ENCODE data around the gene C1RL. TPM values are rescaled to one million over a fixed set of nuclear protein-coding genes. Genes with fewer than 3 reads are reported as not detected.
"Not testable (repeated sequence)": the region's sequence is repeated elsewhere in the genome, so short reads cannot be mapped to it uniquely, and the experiment has no call there.

Gene C1RL
- total RNA-seq, 4 donors from 2014 or later: 39.6 to 261 (median 65.0) TPM

DNA sequence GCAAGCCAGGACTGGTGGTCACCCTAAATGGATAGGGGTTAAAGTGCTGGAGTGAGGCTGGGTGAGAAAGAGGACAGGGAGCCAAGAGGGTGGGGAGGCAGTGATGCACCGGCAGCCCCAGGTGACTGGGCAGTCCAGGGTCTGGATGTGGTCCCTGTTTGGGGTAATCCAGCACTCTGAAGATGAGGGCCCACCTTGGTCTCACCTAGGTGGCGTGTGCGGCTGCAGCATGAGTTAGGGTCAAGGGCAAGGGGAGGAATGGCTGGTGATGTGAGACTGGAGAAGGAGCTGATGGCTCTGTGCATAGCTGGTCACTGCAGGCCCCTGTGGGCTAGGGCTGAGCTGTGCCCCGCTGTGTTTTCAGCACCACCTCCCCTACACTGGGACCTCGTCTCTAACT, 1.6 kb upstream of the C1RL start:
- DNase-seq: no peak
- intact Hi-C loops (cut with DNase I; ENCODE audit: low total_unique reads): no loop called here
- H3K27me3 ChIP-seq: no peaks in the 10 kb centered on the region
- in situ Hi-C loops (cut with MboI; ENCODE audit: low pct_ligation_motif_present in 1 of 4, low pct_unique_long_range_greater_than_20kb in 1 of 4, low sequenced_read_pairs in 3 of 4): loop anchor here in 3 of 4 donors (25.0 kb wide), 2 partner anchors 173 to 198 kb away; partner anchors contain the start of genes ATN1 (in 2 of the 3), C12orf57 (in 2 of the 3), RNU7-1 (in 2 of the 3) and ENO2 (in 1 of the 3)
- no peak overlapping the region for H3K27ac ChIP-seq
- WGBS, 2 donors (ENCODE audit: low coverage in 1 of 2): 97% methylated on average over 5 of the region's 5 CpGs; no CpG with 5 or more reads in 1 of the 2 donors
- TF ChIP-seq, protein P1, sequence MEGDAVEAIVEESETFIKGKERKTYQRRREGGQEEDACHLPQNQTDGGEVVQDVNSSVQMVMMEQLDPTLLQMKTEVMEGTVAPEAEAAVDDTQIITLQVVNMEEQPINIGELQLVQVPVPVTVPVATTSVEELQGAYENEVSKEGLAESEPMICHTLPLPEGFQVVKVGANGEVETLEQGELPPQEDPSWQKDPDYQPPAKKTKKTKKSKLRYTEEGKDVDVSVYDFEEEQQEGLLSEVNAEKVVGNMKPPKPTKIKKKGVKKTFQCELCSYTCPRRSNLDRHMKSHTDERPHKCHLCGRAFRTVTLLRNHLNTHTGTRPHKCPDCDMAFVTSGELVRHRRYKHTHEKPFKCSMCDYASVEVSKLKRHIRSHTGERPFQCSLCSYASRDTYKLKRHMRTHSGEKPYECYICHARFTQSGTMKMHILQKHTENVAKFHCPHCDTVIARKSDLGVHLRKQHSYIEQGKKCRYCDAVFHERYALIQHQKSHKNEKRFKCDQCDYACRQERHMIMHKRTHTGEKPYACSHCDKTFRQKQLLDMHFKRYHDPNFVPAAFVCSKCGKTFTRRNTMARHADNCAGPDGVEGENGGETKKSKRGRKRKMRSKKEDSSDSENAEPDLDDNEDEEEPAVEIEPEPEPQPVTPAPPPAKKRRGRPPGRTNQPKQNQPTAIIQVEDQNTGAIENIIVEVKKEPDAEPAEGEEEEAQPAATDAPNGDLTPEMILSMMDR (IDR thresholded peaks at IDR 0.05): no peak
- TF ChIP-seq POLR2A (IDR thresholded peaks at IDR 0.05): no peak
- TF ChIP-seq EP300 (IDR thresholded peaks at IDR 0.05; ENCODE audit: low read depth): no peak
- no peak for TF ChIP-seq POLR2AphosphoS5 (IDR thresholded peaks at IDR 0.05)
- peaks cover 0 to 7% of the 10 kb centered on the region in 2 donors for H3K9me3 ChIP-seq
- peaks cover 12 to 29% (median 17%) of the 10 kb centered on the region in 4 donors for H3K4me1 ChIP-seq
- H3K36me3 ChIP-seq: no peaks in the 10 kb centered on the region
- H3K4me3 ChIP-seq: no peak overlapping the region

DNA sequence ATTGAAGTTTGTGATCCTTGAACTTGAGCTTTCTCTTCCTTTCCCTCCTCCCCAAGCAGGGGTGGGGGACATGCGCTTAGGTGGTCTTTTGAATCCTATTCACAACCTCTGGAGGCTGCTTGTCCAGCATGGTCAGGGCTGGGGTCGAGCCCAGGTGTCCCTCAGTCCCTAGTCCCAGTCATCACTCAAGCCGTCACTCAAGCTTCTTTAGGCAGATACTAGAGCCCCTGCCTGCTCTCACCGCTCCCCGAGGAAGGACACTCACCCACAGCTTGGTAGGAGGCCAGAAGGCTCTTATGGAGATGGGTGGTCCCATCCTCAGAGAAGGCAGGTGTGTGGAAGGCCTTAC, 532 bp upstream of the C1RL start:
- Histone ChIP-seq H3K27me3 (no peaks in the 10 kb centered on the region), H3K4me3 (peak overlapping the region in 2 of 4 donors; percentile 54 to 69), H3K9me3 (peaks cover 0 to 7% of the 10 kb centered on the region in 2 donors), H3K27ac (peak overlapping the region; percentile 92 to 95 (median 93)), H3K4me1 (peaks cover 12 to 29% (median 17%) of the 10 kb centered on the region in 4 donors), H3K36me3 (no peaks in the 10 kb centered on the region)
- TF ChIP-seq EP300 (IDR thresholded peaks at IDR 0.05; ENCODE audit: low read depth) (no peak), POLR2AphosphoS5 (IDR thresholded peaks at IDR 0.05) (no peak), POLR2A (IDR thresholded peaks at IDR 0.05) (no peak)
- TF ChIP-seq, protein P1 (IDR thresholded peaks at IDR 0.05): no peak
- no peak for DNase-seq
- WGBS, 2 donors (ENCODE audit: low coverage in 1 of 2): 65% methylated on average over 5 of the region's 5 CpGs; no CpG with 5 or more reads in 1 of the 2 donors
- in situ Hi-C loops (cut with MboI; ENCODE audit: low pct_ligation_motif_present in 1 of 4, low pct_unique_long_range_greater_than_20kb in 1 of 4, low sequenced_read_pairs in 3 of 4) (loop anchor here (10.0 to 25.0 kb wide), 3 partner anchors 165 to 197 kb away; partner anchors contain the start of genes C12orf57 (in 3 of the 4), RNU7-1 (in 3 of the 4), ATN1 (in 2 of the 4) and ENO2 (in 1 of the 4)), intact Hi-C loops (cut with DNase I; ENCODE audit: low total_unique reads) (loop anchor here (2.0 to 10.0 kb wide), 3 partner anchors 49 to 243 kb away; partner anchors contain the start of genes C1S and TPI1)

DNA sequence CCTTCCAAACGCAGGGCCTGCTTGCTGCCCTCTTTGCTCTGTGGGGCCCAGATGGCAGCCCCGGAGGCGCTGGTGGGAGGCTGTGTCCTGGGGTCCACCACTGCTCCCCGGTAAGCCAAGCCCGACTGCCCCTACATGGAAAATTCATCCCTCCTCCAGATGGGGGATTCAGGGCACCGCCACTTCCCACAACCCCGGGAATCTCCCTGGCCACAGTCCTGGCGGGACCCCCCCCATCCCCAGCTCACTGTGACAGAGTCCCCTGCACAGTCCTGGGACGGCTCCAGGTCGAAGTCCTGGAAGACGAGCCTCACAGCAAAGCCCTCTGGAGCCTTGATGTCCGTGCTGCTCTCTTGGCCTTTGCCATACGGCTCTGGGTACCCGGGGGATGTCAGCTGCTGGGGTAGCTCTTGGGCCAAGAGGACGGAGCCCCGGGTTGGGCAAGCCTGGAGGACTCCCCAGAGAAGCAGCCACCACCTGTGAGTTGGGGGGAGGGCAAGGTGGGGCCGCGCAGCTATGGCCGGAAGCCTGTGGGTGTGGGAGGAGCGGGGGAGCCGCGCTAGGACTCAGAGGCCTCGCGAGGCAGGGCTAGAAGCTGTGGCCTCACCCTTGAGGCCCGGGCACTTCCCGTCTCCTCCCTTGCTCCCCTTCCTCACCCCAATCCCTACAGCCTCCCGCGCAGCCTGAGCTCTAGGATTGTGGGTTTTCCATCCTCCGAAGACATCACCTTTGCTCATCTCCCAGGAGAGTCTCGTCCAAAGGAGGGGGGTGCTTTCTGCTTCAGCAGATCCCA, 815 bp downstream of the C1RL start:
- intact Hi-C loops (cut with DNase I; ENCODE audit: low total_unique reads): loop anchor here (2.0 to 10.0 kb wide), 3 partner anchors 47 to 241 kb away; partner anchors contain the start of genes C1S and TPI1
- Histone ChIP-seq H3K27ac (peak overlapping the region; percentile 92 to 95 (median 93)), H3K4me3 (peak overlapping the region; percentile 54 to 69 (median 62)), H3K36me3 (no peaks in the 10 kb centered on the region), H3K9me3 (peaks cover 0 to 7% of the 10 kb centered on the region in 2 donors), H3K27me3 (no peaks in the 10 kb centered on the region), H3K4me1 (peaks cover 12 to 28% (median 17%) of the 10 kb centered on the region in 4 donors)
- peak; percentile 88 for DNase-seq
- in situ Hi-C loops (cut with MboI; ENCODE audit: low pct_ligation_motif_present in 1 of 4, low pct_unique_long_range_greater_than_20kb in 1 of 4, low sequenced_read_pairs in 3 of 4): loop anchor here (10.0 to 25.0 kb wide), 3 partner anchors 163 to 196 kb away; partner anchors contain the start of genes C12orf57 (in 3 of the 4), RNU7-1 (in 3 of the 4), ATN1 (in 2 of the 4) and ENO2 (in 1 of the 4)
- TF ChIP-seq EP300 (IDR thresholded peaks at IDR 0.05; ENCODE audit: low read depth): no peak
- peak; percentile 64 to 82 (median 75) for TF ChIP-seq POLR2AphosphoS5 (IDR thresholded peaks at IDR 0.05)
- TF ChIP-seq, protein P1 (IDR thresholded peaks at IDR 0.05): no peak
- TF ChIP-seq POLR2A (IDR thresholded peaks at IDR 0.05): peak; percentile 88
- WGBS, 2 donors (ENCODE audit: low coverage in 1 of 2): 1 to 10% methylated on average over 3 to 24 of the region's 30 CpGs

DNA sequence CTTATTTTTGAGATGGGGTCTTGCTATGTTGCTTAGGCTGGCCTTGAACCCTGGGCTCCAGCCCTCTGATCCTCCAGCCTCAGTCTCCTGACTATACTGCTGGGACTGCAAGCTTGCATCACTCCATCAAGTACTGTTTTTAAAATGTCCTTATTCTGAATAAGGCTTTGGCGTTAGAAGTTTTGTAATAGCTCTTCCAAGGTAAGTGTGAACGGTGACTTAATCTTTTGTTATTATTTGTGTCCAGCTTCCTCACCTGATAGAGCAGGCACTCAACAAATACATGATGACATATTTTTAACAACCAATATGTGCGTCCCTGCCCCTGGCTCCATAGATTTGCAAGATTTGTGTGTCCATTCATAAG, 1.4 kb downstream of the C1RL start:
- H3K9me3 ChIP-seq: peaks cover 0 to 7% of the 10 kb centered on the region in 2 donors
- no peaks in the 10 kb centered on the region for H3K27me3 ChIP-seq
- no peak for DNase-seq
- intact Hi-C loops (cut with DNase I; ENCODE audit: low total_unique reads) (loop anchor here (2.0 to 10.0 kb wide), 3 partner anchors 47 to 241 kb away; partner anchors contain the start of genes C1S and TPI1), in situ Hi-C loops (cut with MboI; ENCODE audit: low pct_ligation_motif_present in 1 of 4, low pct_unique_long_range_greater_than_20kb in 1 of 4, low sequenced_read_pairs in 3 of 4) (loop anchor here (10.0 to 25.0 kb wide), 3 partner anchors 163 to 195 kb away; partner anchors contain the start of genes C12orf57 (in 3 of the 4), RNU7-1 (in 3 of the 4), ATN1 (in 2 of the 4) and ENO2 (in 1 of the 4))
- H3K36me3 ChIP-seq: no peaks in the 10 kb centered on the region
- H3K27ac ChIP-seq: peak overlapping the region; percentile 92 to 95 (median 93)
- no peak for TF ChIP-seq EP300 (IDR thresholded peaks at IDR 0.05; ENCODE audit: low read depth)
- no peak for TF ChIP-seq POLR2AphosphoS5 (IDR thresholded peaks at IDR 0.05)
- TF ChIP-seq, protein P1 (IDR thresholded peaks at IDR 0.05): no peak
- peak overlapping the region; percentile 54 to 69 (median 62) for H3K4me3 ChIP-seq
- 24 to 28% methylated on average over 3 of the region's 3 CpGs for WGBS, 2 donors (ENCODE audit: low coverage in 1 of 2)
- peaks cover 12 to 22% (median 17%) of the 10 kb centered on the region in 4 donors for H3K4me1 ChIP-seq

DNA sequence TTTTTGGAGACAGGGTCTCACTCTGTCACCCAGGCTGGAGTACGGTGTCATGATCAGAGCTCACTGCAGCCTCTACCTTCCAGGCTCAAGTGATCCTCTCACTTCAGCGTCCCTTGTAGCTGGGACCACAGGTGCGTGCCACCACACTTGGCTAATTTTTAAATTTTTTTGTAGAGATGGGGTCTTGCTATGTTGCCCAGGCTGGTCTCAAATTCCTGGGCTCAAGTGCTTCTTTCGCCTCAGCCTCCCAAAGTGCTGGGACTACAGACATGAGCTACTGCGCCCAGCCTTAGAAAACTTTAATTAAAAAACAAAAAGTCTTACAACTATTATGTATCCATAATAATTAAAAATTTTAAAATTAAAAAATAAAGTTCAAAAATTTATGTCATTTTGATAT, 1.8 kb downstream of the C1RL start:
- 98% methylated on average over 3 to 5 of the region's 5 CpGs for WGBS, 2 donors (ENCODE audit: low coverage in 1 of 2)
- H3K27me3 ChIP-seq, DNase-seq, H3K9me3 ChIP-seq, H3K36me3 ChIP-seq: not testable (repeated sequence)
- intact Hi-C loops (cut with DNase I; ENCODE audit: low total_unique reads): loop anchor here (10.0 kb wide), 1 partner anchor 142 kb away; no protein-coding TSS in a partner anchor
- Histone ChIP-seq H3K4me1 (peaks cover 12 to 22% (median 17%) of the 10 kb centered on the region in 4 donors), H3K4me3 (peak overlapping the region in 1 of 4 donors; percentile 69), H3K27ac (peak overlapping the region in 3 of 4 donors; percentile 93 to 95 (median 93))
- in situ Hi-C loops (cut with MboI; ENCODE audit: low pct_ligation_motif_present in 1 of 4, low pct_unique_long_range_greater_than_20kb in 1 of 4, low sequenced_read_pairs in 3 of 4): loop anchor here (10.0 to 25.0 kb wide), 3 partner anchors 162 to 195 kb away; partner anchors contain the start of genes C12orf57 (in 3 of the 4), RNU7-1 (in 3 of the 4), ATN1 (in 2 of the 4) and ENO2 (in 1 of the 4)
